ENCODE measurements around the gene KERA.

Gene KERA

DNA sequence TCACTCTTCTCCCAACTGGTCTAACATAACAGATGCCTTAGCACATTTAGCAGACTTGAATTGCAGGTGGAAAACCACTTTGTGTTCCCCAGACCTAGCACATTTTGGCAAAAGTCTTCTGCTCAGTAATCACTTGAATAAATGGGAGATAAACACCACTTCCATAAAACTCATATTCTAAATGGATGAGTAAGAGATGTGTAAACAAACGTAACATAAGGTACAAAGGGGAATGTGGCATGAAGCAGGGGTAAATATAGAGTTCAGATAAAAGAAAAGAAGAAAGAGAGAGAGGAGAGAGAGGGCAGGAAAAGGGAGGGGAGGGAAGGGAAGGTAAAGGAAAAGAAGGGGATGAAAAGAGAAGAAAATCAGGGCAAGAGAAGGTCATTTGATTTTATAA, 17.0 kb upstream of the KERA start:
- Histone ChIP-seq H3K79me2 (ENCODE audit: low read length) (no peaks in the 10 kb centered on the region), H3K27ac (ENCODE audit: low read length) (no peak overlapping the region), H4K20me1 (ENCODE audit: insufficient read depth, low read length) (no peaks in the 10 kb centered on the region), H3K4me2 (ENCODE audit: low read depth, low read length) (no peak overlapping the region), H3K4me1 (ENCODE audit: low read length) (no peaks in the 10 kb centered on the region), H3K9me3 (replicated peaks; ENCODE audit: insufficient read depth, low read length) (no peaks in the 10 kb centered on the region), H3K9ac (ENCODE audit: low read length) (no peak overlapping the region), H2AFZ (ENCODE audit: low read length) (no peak overlapping the region), H3K9me2 (replicated peaks; ENCODE audit: insufficient read depth, low read length) (no peaks in the 10 kb centered on the region), H3F3A (ENCODE audit: insufficient read depth, low read length) (no peaks in the 10 kb centered on the region), H3K27me3 (replicated peaks; ENCODE audit: insufficient read depth, low read length) (no peaks in the 10 kb centered on the region), H3K36me3 (replicated peaks; ENCODE audit: insufficient read depth, low read length) (no peaks in the 10 kb centered on the region), H3K4me3 (ENCODE audit: low read length) (no peak overlapping the region)
- TF ChIP-seq EZH2 (optimal IDR thresholded peaks at IDR 0.05; ENCODE audit: low read depth, low read length), result no peak
- no peak for TF ChIP-seq CTCF (IDR thresholded peaks at IDR 0.05; ENCODE audit: low read length)
- no peak for TF ChIP-seq EZH2phosphoT487 (IDR thresholded peaks at IDR 0.05; ENCODE audit: low read length)
- no peak for DNase-seq

- H2AFZ ChIP-seq (ENCODE audit: low read length), result no peak overlapping the region
- no peaks in the 10 kb centered on the region for H3K9me2 ChIP-seq (replicated peaks; ENCODE audit: insufficient read depth, low read length)
- H3F3A ChIP-seq (ENCODE audit: insufficient read depth, low read length), result no peaks in the 10 kb centered on the region
- H4K20me1 ChIP-seq (ENCODE audit: insufficient read depth, low read length), result no peaks in the 10 kb centered on the region
- DNase-seq, result no peak
- no peak for TF ChIP-seq CTCF (IDR thresholded peaks at IDR 0.05; ENCODE audit: low read length)
- TF ChIP-seq EZH2 (optimal IDR thresholded peaks at IDR 0.05; ENCODE audit: low read depth, low read length), result no peak
- no peak for TF ChIP-seq EZH2phosphoT487 (IDR thresholded peaks at IDR 0.05; ENCODE audit: low read length)
- no peaks in the 10 kb centered on the region for H3K4me1 ChIP-seq (ENCODE audit: low read length)
- H3K9me3 ChIP-seq (replicated peaks; ENCODE audit: insufficient read depth, low read length), result no peaks in the 10 kb centered on the region
- H3K9ac ChIP-seq (ENCODE audit: low read length), result no peak overlapping the region
- H3K27me3 ChIP-seq (replicated peaks; ENCODE audit: insufficient read depth, low read length), result no peaks in the 10 kb centered on the region
- no peaks in the 10 kb centered on the region for H3K36me3 ChIP-seq (replicated peaks; ENCODE audit: insufficient read depth, low read length)
- no peak overlapping the region for H3K4me3 ChIP-seq (ENCODE audit: low read length)
- H3K27ac ChIP-seq (ENCODE audit: low read length), result no peak overlapping the region
- no peaks in the 10 kb centered on the region for H3K79me2 ChIP-seq (ENCODE audit: low read length)
- H3K4me2 ChIP-seq (ENCODE audit: low read depth, low read length), result no peak overlapping the region
Observed at GRCh38 chr12:91074154-91074709, 16.4 kb upstream of the KERA start.

- Histone ChIP-seq H3K27ac (ENCODE audit: low read length) (no peak overlapping the region), H3K9me2 (replicated peaks; ENCODE audit: insufficient read depth, low read length) (no peaks in the 10 kb centered on the region)
- TF ChIP-seq EZH2 (optimal IDR thresholded peaks at IDR 0.05; ENCODE audit: low read depth, low read length) (no peak), EZH2phosphoT487 (IDR thresholded peaks at IDR 0.05; ENCODE audit: low read length) (no peak), CTCF (IDR thresholded peaks at IDR 0.05; ENCODE audit: low read length) (no peak)
Observed at GRCh38 chr12:91073426-91073825, 15.6 kb upstream of the KERA start.

More at GRCh38 chr12:91073426-91073825, 15.6 kb upstream of the KERA start:
- Histone ChIP-seq H3K9me3 (replicated peaks; ENCODE audit: insufficient read depth, low read length) (no peaks in the 10 kb centered on the region), H3K4me2 (ENCODE audit: low read depth, low read length) (no peak overlapping the region), H3K9ac (ENCODE audit: low read length) (no peak overlapping the region), H3K4me1 (ENCODE audit: low read length) (no peaks in the 10 kb centered on the region), H3K27me3 (replicated peaks; ENCODE audit: insufficient read depth, low read length) (no peaks in the 10 kb centered on the region), H3K79me2 (ENCODE audit: low read length) (no peaks in the 10 kb centered on the region), H3K4me3 (ENCODE audit: low read length) (no peak overlapping the region), H3K36me3 (replicated peaks; ENCODE audit: insufficient read depth, low read length) (no peaks in the 10 kb centered on the region), H3F3A (ENCODE audit: insufficient read depth, low read length) (no peaks in the 10 kb centered on the region), H4K20me1 (ENCODE audit: insufficient read depth, low read length) (no peaks in the 10 kb centered on the region), H2AFZ (ENCODE audit: low read length) (no peak overlapping the region)
- DNase-seq, result no peak
